Heart left ventricle (tissue), 16 donors: ENCODE results near the gene SREBF2. TPM values are rescaled to one million over a fixed set of nuclear protein-coding genes. Genes with fewer than 3 reads are reported as not detected.

Experiments used
- ATAC-seq, 4 donors: fragments of 200-7000 bp; cut with Tn5 transposase; one replicate each; pipeline ENCODE4 v1.9.1; 2020 to 2022; ENCODE audit warnings: moderate library complexity in 4 of 4, mild to moderate bottlenecking in 3 of 4, moderate number of reproducible peaks in 1 of 4
- DNase-seq, 5 donors: peaks; one replicate each; pipeline ENCODE4 v3.0.0-alpha.2; 2020
- H3K27ac ChIP-seq, 12 donors: fragments of 200-600 bp; sonication (generic) in 4 of 12; one replicate each; pipeline versions ENCODE4 v1.5.0 to v1.8.0; 2016 to 2022; ENCODE audit warnings: mild to moderate bottlenecking in 2 of 12
- H3K27me3 ChIP-seq, 9 donors: fragments of 200-600 bp; sonication (generic) in 2 of 9; one replicate each; pipeline versions ENCODE4 v1.5.1 to v1.8.0; 2016 to 2022; ENCODE audit warnings: mild to moderate bottlenecking in 3 of 9
- H3K36me3 ChIP-seq, 9 donors: fragments of 200-600 bp; sonication (generic) in 2 of 9; one replicate each; pipeline versions ENCODE4 v1.5.0 to v1.8.0; 2018 to 2022; ENCODE audit warnings: mild to moderate bottlenecking in 2 of 9
- H3K4me1 ChIP-seq, 12 donors: fragments of 200-600 bp; sonication (generic) in 4 of 12; one replicate each; pipeline versions ENCODE4 v1.5.0 to v1.8.0; 2016 to 2022; ENCODE audit warnings: mild to moderate bottlenecking in 3 of 12
- H3K4me3 ChIP-seq, 12 donors: fragments of 200-600 bp; sonication (generic) in 4 of 12; one replicate each; pipeline versions ENCODE4 v1.5.0 to v1.8.0; 2017 to 2022; ENCODE audit warnings: mild to moderate bottlenecking in 9 of 12, moderate library complexity in 4 of 12
- H3K9me3 ChIP-seq, 12 donors: fragments of 200-600 bp; sonication (generic) in 4 of 12; one replicate each; pipeline versions ENCODE4 v1.5.0 to v1.8.0; 2016 to 2022; ENCODE audit warnings: mild to moderate bottlenecking in 1 of 12
- CTCF ChIP-seq, 12 donors: fragments of 200-600 bp; sonication (generic) in 4 of 12; IDR thresholded peaks; one replicate each; pipeline versions ENCODE4 v1.5.0 to v1.8.0; 2018 to 2022; ENCODE audit warnings: antibody characterized with exemption in 12 of 12, mild to moderate bottlenecking in 5 of 12
- POLR2A ChIP-seq, 2 donors: fragments of 450-650 bp; IDR thresholded peaks; one replicate each; pipeline ENCODE4 v1.6.1; 2017; ENCODE audit warnings: antibody characterized with exemption in 2 of 2, mild to moderate bottlenecking in 2 of 2, moderate library complexity in 2 of 2
- WGBS, 4 donors: extraction: QIAGEN DNeasy Blood & Tissue Kit in 2 of 4; methylation state at CpG; one replicate each; pipeline versions ENCODE4 v1.1.5 to v1.1.7; 2013 to 2018; 5-methylcytosine and 5-hydroxymethylcytosine counted together
- intact Hi-C, 10 donors: fragments of 100-400 bp; cut with DNase I; formaldehyde crosslinking; loops; one replicate each; pipeline versions ENCODE4 v1.11.1 to v1.14.2; 2022
- polyA plus RNA-seq, 2 donors: library from polyadenylated mRNA; stranded (reverse); fragments of 200-250 nt; gene quantifications; one replicate each; pipeline ENCODE4 v1.2.3, GENCODE V29; 2013
- total RNA-seq, 9 donors: library from RNA; depleted of rRNA in 2 of 9; stranded (reverse); fragments of >200 nt in 2 of 9; fragmentation: NEBNext Ultra II Directional in 3 of 9; extraction: Animal tissue kit (Norgen Biotek cat#: 25700) in 3 of 9; gene quantifications; one replicate each; pipeline versions ENCODE4 v1.1.0 to v1.2.4, GENCODE V29; 2016 to 2023
- donor health status: ischemic (EF 13 %, LVEDD 7.1; RV severe dilation, severe dysfunction).
- donor health status: healthy with polysubstance abuse.
- donor health status: DM: no; HTN: yes; CAD: no.
- donor health status: DM: no; HTN: no; CAD: no.
- donor health status: ischemic (EF 25% LVEDD 6.9; RV normal size, moderate dysfunction).
- donor health status: ischemic (EF 25% LVEDD 5.7; RV mildly dilated, moderate dysfunction).
- donor health status: healthy.
- donor health status: DM: yes; HTN: yes; CAD: no.
- donor health status: ischemic (EF 35%, LVEDD 5.7; RV mildly dilated, moderate dysfunction).
- donor health status: nonischemic (EF 11% LVEDD 7.7; RV severe dilation, severe dysfunction).
- donor health status: DM: yes; HTN: yes; CAD: no.
- donor health status: PGD.
- donor health status: ischemic (EF 29% LVEDD 5.4; RV normal size, mild dysfunction).
- donor health status: nonischemic (EF 23%, LVEDD 6.1; RV moderate dilation, normal function).

The SREBF2 gene
- total and polyA plus RNA-seq, 11 donors, result 39.4 to 115 (median 73.0) TPM

- DNase-seq (peak; percentile 46 to 85 (median 65)), ATAC-seq (peak in 3 of 4 donors; percentile 61 to 78 (median 67))
- H3K27me3 ChIP-seq, result peaks cover 0 to 22% (median 10%) of the 10 kb centered on the region in 9 donors
- intact Hi-C loops, result no loop called here
- H3K9me3 ChIP-seq, result no peaks in the 10 kb centered on the region
- TF ChIP-seq POLR2A (IDR thresholded peaks at IDR 0.05) (no peak), CTCF (IDR thresholded peaks at IDR 0.05) (peak; percentile 43 to 78 (median 60))
- no peaks in the 10 kb centered on the region for H3K36me3 ChIP-seq
- H3K4me1 ChIP-seq, result peaks cover 0 to 12% (median 2%) of the 10 kb centered on the region in 12 donors
- WGBS, 4 donors, result 7 to 18% (median 8%) methylated on average over 21 to 45 of the region's 48 CpGs
- H3K27ac ChIP-seq, result peak overlapping the region in 1 of 12 donors; percentile 5
- peak overlapping the region in 11 of 12 donors; percentile 7 to 57 (median 38) for H3K4me3 ChIP-seq
Observed at GRCh38 chr22:41925783-41926460, 93.0 kb downstream of the SREBF2 start.

GRCh38 chr22:41927813-41928212, 94.9 kb downstream of the SREBF2 start:
- Histone ChIP-seq H3K4me3 (no peak overlapping the region), H3K36me3 (no peaks in the 10 kb centered on the region), H3K9me3 (no peaks in the 10 kb centered on the region), H3K4me1 (peaks cover 0 to 12% (median 2%) of the 10 kb centered on the region in 12 donors), H3K27ac (no peak overlapping the region), H3K27me3 (peaks cover 0 to 22% (median 10%) of the 10 kb centered on the region in 9 donors)
- 73 to 83% (median 78%) methylated on average over 6 of the region's 6 CpGs for WGBS, 4 donors
- DNase-seq (no peak), ATAC-seq (no peak)
- intact Hi-C loops, result no loop called here
- no peak for TF ChIP-seq POLR2A (IDR thresholded peaks at IDR 0.05)
- TF ChIP-seq CTCF (IDR thresholded peaks at IDR 0.05), result no peak

GRCh38 chr22:41928593-41929417, 95.9 kb downstream of the SREBF2 start:
- ATAC-seq (peak in 1 of 4 donors; percentile 12), DNase-seq (no peak)
- Histone ChIP-seq H3K27me3 (peaks cover 0 to 22% (median 10%) of the 10 kb centered on the region in 9 donors), H3K4me1 (peaks cover 0 to 14% (median 2%) of the 10 kb centered on the region in 12 donors), H3K9me3 (no peaks in the 10 kb centered on the region), H3K36me3 (no peaks in the 10 kb centered on the region), H3K4me3 (no peak overlapping the region), H3K27ac (no peak overlapping the region)
- 78 to 83% (median 81%) methylated on average over 11 to 14 of the region's 14 CpGs for WGBS, 4 donors
- no peak for TF ChIP-seq CTCF (IDR thresholded peaks at IDR 0.05)
- no peak for TF ChIP-seq POLR2A (IDR thresholded peaks at IDR 0.05)
- intact Hi-C loops, result no loop called here

- WGBS, 4 donors, result 64 to 77% (median 75%) methylated on average over 6 to 8 of the region's 8 CpGs
- Histone ChIP-seq H3K27ac (no peak overlapping the region), H3K4me1 (peaks cover 0 to 20% (median 2%) of the 10 kb centered on the region in 12 donors), H3K9me3 (no peaks in the 10 kb centered on the region), H3K36me3 (no peaks in the 10 kb centered on the region), H3K27me3 (peaks cover 0 to 22% (median 10%) of the 10 kb centered on the region in 9 donors), H3K4me3 (no peak overlapping the region)
- DNase-seq (no peak), ATAC-seq (no peak)
- TF ChIP-seq CTCF (IDR thresholded peaks at IDR 0.05) (no peak), POLR2A (IDR thresholded peaks at IDR 0.05) (no peak)
- intact Hi-C loops, result no loop called here
Observed at GRCh38 chr22:41929418-41929810, 96.5 kb downstream of the SREBF2 start.
